ENCODE data around the gene YTHDF1.

The YTHDF1 gene

GRCh38 chr20:63155266-63156165, 60.4 kb downstream of the YTHDF1 start:
- H3K4me3 ChIP-seq (ENCODE audit: low read length), result no peak overlapping the region
- DNase-seq (ENCODE audit: low read depth), result no peak
- TF ChIP-seq CTCF (conservative IDR thresholded peaks at IDR 0.05; ENCODE audit: low read depth, low read length), result no peak

- DNase-seq (ENCODE audit: low read depth), result no peak
- TF ChIP-seq CTCF (conservative IDR thresholded peaks at IDR 0.05; ENCODE audit: low read depth, low read length), result no peak
These were observed 61.5 kb downstream of the YTHDF1 start for GRCh38 chr20:63154395-63154794.

GRCh38 chr20:63153254-63154221, 62.4 kb downstream of the YTHDF1 start:
- no peak overlapping the region for H3K4me3 ChIP-seq (ENCODE audit: low read length)
- no peak for DNase-seq (ENCODE audit: low read depth)
- no peak for TF ChIP-seq CTCF (conservative IDR thresholded peaks at IDR 0.05; ENCODE audit: low read depth, low read length)

More at GRCh38 chr20:63154395-63154794, 61.5 kb downstream of the YTHDF1 start:
- H3K4me3 ChIP-seq (ENCODE audit: low read length), result no peak overlapping the region

- no peak overlapping the region for H3K4me3 ChIP-seq (ENCODE audit: low read length)
- DNase-seq (ENCODE audit: low read depth), result no peak
- TF ChIP-seq CTCF (conservative IDR thresholded peaks at IDR 0.05; ENCODE audit: low read depth, low read length), result no peak
These were observed 63.3 kb downstream of the YTHDF1 start for GRCh38 chr20:63152322-63153253.

- TF ChIP-seq CTCF (conservative IDR thresholded peaks at IDR 0.05; ENCODE audit: low read depth, low read length), result no peak
- DNase-seq (ENCODE audit: low read depth), result no peak
- H3K4me3 ChIP-seq (ENCODE audit: low read length), result no peak overlapping the region
These were observed 64.2 kb downstream of the YTHDF1 start for GRCh38 chr20:63151554-63152321.
